T-helper 2 cell (primary cell): ENCODE results near the gene CIDEA.

Experiments used
- DNase-seq, 5 experiments: peaks; one replicate each; pipeline versions ENCODE4 v3.0.0 to v3.0.0-alpha.2; 2012 to 2022

The CIDEA gene

DNA sequence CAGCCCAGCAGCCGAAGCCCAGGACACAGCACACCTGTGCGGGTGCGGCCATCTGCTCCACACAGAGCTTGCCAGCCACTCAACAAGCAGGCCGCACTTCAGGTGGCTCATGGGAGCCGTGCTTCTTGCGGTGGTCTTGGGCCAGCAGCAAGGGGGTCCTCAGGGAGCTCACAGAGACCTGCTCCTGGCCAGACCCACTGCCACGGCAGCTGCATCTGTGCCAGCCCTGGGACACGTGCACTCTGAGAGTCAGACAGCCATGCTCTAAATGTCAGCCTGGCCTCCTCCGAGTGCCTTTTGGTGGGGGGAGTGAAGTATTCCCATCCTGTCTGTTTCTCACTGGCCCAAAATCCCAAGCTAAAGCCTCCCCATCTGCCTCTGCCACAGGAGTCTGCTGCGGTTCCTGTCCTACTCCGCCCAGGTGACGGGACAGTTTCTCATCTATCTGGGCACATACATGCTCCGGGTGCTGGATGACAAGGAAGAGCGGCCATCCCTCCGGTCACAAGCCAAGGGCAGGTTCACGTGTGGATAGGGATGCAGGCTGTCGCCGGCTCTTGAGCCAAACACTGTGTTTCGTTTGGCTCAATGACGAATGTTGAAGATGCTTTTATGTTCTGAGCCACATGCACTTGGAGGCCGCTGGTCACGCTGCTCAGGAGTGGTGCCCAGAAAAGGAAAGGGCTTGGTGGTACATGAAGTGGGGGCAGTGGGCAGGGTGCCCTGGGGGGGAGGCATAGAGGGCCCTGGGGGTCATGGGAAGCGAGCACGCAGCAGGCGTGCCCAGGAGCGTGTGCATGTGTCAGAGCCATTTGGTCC, 22.8 kb downstream of the CIDEA start:
- no peak for DNase-seq

DNA sequence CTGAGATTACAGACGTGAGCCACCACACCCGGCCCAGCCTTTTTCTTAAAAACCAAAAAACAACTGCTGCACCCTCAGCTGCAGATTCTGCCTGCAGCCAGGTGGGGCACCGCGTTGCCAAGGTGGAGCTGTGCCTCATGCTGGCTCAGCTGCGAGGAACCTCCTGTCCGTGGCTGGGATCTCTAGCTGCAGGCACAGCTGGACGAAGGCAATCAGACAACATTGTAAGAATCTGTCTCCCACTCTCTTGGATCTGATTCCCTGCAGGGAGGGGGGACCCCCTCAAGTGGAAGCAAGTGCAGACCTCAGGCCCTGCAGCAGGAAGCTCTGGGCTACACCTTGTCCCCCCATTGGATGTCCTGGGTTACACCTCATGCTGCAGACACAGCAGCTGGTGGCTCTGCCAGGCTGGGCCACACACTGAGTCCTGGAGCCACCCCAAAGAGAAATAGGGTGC, 24.1 kb downstream of the CIDEA start:
- no peak for DNase-seq

DNA sequence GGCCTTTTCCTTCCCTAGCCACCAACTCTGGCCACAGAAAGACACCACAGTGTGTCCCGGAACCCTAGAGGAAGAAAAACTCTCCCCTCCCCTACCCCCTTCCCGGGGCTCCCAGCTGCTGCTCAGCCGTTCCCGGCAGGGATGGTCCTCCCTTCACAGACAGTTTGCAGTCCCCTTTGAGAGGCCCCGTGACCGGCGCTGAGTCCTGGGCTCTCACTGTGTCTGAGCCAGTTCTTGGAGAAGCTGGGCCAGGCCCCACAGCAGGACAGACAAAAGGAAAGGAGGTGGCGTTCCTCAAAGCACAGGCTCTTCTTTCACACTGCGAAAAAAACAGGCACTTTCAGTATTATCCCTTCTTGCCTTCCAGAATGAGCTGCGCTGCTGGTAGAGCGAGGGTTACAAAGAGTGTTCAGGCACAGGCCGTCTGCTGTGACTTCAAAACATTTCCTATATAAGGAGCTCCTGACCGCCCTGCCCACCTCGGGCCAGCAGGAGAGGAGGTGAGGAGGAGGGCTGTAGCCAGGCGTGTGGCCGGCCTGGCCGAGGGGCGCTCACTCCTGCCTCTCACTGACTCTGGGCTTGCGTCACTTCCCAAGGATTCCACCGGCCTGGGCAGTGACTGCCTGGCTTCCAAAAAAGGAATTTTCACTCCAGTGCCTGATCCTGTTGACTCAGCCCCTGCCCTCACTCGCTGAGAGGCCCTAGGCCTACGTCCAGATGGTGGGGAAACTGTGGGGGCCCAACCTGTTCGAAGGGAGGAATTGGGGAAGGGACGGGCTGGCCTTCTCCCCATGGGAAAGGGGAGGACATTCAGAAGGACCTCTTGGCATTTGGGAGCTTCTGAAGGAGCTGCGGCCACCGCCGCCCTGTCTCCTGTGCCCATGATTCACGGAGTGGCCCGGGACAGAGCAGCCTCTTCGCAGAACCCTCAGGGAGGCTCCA, 24.9 kb downstream of the CIDEA start:
- DNase-seq: no peak

DNA sequence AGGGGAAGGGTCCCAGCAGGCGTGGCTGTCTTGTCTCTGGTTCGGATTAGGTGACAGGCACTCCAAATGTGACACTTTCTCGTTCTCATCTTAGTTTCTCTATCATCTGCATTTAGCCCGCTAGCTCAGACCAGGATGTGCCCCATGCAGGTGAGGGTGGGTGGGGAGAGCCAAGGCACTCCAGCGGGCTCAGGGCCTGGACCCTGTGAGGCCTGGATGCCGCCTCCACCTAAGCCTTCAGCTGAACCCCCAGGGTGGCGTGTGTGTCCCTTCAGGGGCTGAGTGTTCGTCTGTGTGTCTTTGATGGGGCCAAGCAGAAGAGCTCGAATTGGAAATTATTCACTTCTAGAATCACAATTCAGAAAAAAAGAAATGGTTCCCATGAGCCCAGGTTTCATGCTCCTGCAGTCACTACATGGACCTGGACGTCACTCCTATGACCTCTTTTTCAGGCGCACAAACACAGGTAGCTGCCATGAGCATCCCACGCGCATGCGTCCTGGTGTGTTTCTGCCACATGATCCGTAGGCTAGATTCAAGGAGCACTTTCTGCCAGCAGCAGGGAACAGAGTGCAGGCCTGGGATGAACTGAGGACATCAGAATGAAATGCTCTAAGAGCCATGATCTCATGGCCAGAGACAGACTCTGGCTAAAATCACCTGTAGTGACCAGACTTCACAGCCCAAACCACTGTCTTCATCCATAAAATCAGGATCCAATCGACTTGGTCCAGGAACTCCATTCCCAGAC, 25.8 kb downstream of the CIDEA start:
- no peak for DNase-seq

DNA sequence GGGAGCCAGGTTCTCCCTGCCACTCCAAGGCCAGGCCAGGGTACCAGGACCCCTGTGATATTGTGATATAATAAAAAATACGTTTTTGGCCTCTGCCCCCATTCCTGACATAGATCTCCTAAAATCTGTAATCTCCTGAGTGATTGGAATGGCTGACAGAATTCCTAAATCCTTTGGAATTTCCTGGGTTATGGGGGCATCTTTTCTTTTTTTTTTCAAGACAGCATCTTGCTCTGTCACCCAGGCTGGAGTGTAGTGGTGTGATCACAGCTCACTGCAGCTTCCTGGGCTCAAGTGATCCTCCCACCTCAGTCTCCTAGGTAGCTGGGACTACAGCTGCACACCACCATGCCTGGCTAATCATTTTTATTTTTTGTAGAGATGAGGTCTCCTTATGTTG, 27.7 kb downstream of the CIDEA start:
- DNase-seq: no peak

- DNase-seq: no peak
These were observed 28.4 kb downstream of the CIDEA start for GRCh38 chr18:12282442-12283039.

GRCh38 chr18:12283256-12283655, 29.1 kb downstream of the CIDEA start:
- DNase-seq: no peak

DNA sequence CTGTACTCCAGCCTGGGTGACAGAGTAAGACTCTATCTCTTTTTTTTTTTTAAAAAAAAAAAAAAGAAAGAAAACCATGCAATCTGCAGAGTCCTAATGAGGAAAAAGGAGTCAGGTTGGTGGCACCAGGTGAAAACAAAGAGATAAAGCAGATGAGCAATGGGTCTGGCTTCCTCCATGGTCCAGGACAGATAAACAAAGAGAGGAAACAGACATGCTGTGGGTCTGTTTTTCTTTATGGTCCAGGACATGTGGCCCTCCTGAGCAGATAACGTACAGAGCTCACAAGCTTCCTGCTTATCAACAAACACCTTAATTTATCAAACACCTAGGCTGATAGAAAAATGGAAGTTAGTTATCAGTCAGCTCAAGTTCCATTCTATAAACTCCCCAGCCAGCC, 29.5 kb downstream of the CIDEA start:
- DNase-seq: no peak

DNA sequence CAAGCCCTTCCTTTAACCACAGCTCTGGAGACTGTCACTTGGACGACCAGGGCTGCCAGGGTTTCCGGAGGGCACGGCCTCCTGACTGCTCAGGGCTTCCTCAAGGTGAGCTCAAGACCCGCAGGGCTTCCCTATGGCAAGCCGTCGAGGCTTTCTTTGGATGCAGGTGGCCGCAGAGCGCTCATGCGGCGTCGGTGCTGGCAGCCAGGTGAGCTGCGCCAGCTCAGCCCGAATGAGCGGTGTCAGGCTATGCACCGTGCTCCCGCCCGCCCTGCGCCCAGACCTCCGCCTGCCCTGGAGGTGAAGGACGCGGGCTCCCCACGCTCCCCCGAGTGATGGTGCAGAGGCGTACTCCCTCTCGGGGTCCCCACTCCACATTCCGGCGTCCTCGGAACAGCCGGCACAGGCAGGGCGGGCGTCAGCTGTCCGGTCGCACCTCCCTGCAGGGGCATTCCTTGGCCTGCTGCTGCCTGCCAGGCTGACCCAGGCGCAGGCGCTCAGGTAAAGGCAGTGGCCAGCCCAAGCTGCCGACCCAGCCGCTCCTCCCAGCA, 33.0 kb downstream of the CIDEA start:
- DNase-seq: no peak

GRCh38 chr18:12287684-12288402, 33.7 kb downstream of the CIDEA start:
- DNase-seq: no peak

- no peak for DNase-seq
These were observed 34.2 kb downstream of the CIDEA start for GRCh38 chr18:12288403-12288755.

GRCh38 chr18:12290086-12290485, 35.9 kb downstream of the CIDEA start:
- no peak for DNase-seq

GRCh38 chr18:12291161-12291560, 37.0 kb downstream of the CIDEA start:
- DNase-seq: no peak

- no peak for DNase-seq
These were observed 37.5 kb downstream of the CIDEA start for GRCh38 chr18:12291690-12292089.

DNA sequence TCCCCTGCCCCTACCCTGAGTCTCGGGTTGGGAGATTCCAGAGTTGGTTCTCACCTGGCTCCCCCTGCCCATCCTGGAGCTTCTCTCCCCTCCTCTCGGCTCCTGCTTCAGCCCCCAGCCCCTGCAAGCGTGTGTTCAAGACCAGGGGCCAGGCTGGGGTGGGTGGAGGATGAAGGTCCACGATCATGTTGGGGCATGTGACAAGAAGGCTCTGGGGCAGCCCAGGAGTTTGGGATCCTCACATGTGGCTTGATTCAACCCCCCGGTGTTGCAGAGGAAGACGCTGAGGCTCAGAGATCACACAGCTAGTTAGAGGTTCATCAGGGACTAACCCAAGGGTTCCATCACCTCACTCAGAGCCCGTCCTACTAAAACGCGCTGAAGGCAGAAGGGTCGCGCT, 39.7 kb downstream of the CIDEA start:
- DNase-seq: no peak

DNA sequence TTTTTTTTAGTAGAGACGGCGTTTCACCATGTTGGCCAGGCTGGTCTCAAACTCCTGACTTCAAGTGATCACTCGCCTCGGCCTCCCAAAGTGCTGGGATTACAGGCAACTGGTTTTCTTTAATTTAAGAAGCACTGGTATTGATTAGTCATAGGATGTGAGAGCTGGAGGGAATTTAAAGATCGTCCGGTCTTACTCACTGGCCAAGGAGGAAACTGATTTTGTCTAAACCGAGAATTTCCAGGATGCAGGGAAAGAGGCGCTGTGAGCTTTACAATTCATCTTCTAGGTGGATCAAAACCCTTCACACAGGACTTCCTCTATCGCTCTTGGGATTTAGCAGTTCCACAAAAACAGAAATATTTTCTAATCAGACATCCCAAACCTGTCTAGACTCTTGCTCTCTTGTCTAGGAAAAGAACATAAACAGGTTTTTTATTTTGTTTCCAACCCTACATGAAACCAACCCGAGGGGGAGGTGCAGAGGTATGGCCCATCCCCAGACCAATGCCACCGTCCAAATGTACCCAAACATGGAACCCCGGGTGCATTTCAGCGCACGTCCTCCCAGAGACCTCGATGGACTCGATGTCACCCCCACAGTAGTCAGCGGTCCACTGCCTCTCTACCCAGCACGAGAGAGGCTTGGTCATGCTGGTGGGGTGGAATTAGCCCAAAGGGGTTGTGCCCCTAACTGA, 41.4 kb downstream of the CIDEA start:
- DNase-seq: no peak

GRCh38 chr18:12296087-12296403, 41.9 kb downstream of the CIDEA start:
- DNase-seq: no peak

DNA sequence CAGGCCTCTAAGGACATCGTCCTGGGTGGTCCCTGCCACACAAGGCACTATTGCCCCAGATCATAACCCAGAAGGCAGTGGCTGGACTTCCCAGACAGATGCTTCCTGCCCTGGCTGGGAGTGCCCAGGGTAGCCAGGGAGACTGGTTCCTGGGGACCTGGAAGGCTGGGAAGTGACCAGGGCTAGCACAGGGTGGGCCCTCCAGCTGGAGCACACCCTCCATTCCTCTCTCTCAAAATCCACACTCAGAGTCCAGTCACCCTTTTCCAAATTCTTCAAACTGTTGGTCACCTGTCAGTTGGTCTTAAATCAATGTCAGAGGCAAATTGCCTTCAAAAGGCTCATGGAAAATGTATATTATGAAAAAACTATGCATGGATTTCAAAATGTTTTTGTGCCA, 42.3 kb downstream of the CIDEA start:
- no peak for DNase-seq

DNA sequence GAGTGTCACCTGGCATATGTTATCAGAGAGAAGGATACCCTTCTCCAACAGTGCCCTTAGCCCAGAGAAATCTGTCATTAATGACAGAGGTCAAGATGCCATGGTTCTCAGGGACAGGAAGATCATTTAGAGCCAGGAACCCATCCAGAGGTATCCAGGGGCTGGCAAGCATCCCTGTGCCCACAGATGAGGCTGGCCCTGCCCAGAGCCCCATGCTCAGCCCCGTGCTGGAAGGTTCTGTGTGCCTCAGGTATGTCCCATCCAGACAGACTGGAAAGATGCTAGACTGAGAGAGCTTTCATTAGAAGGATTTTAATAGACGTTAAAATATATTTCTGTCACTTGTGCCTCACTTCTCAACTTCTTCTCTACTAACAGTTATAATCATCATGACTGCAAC, 45.7 kb downstream of the CIDEA start:
- no peak for DNase-seq

DNA sequence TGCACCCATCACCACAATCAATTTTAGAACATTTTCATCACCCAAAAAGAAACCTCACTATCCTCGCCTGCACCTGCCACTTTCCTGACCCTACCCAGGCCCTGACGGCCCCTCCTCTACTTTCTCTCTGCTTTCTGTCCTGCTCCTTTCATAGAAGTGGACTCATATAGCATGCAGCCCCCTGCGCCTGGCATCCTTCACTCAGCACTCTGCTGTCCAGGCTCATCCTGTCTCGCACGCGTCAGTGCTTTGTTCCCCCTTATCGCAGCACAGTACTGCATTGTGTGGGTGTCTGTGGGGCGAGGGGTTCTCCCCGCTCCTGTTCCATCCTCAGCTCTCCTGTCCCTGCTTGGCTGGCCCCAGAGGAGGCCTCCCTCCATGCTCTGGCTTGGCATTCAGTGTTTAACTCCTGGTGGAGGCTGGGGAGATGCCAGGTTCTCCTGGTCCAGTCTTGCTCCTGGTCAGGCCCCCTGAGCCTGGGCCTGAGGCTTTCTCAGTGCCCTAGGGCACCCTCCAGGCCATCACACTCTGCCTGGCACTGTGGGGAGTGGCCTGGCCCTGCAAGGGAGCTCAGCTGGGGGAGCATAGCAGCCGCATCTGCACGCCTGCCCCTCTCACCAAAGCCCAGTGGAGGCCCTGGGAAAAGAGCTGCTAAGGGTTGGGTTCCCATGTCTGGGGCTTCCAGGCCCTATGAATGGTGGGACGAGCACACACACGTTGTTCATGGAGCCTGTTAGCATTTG, 47.3 kb downstream of the CIDEA start:
- DNase-seq: no peak
